Measurements from ENCODE around the gene ATAT1. TPM values are rescaled to one million over a fixed set of nuclear protein-coding genes. Genes with fewer than 3 reads are reported as not detected.

Gene ATAT1
- total and polyA plus RNA-seq, 2 of the 13 experiments (the other 11 are each of a cell fraction or from before 2014, with no cell fraction given), result 9.2 to 23.6 TPM

DNA sequence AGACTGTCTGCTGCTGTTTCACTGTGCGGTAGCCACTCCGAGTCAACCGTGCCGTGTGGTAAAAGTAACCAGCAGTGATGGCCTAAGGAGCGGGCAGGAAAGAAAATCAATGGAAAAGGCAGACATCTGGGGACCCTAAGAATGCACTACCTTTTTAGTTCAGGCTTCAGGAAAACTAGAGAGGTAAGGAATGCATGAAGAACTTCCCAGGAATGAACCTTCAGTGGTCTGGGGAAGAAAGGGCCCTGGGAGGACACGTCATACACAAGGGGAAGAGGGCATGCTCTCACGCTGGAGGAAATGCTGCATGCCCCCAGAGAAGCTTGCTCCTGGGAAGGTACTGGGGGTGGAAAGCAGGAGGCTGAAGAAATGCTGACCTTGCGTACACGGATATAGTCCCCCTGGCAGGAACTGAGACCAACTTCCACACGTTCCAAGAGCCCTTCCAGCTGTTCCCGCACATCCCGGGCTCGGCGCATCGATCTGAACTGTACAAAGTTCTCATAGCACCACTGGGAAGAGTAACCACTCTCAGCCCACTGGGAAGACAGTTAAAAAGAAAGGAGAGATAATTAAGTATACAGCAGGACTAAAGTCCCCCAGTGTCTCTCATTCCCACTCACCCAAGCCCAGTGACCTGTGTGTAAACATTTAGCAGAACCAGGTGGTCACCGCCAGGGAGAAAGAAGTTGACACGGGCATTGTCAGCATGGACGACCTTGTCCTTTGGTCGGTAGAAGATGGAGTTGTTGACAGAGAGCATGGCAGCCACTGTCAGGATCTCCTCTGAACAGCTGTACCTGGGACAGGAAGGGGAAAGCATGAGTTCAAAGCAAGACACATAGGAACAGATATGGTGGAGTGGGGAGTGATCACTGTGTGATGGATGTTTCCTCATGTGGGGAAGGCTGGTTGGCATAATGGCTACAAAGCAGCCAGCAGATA, 28.4 kb downstream of the ATAT1 start:
- CTCF ChIA-PET (ENCODE audit: low intra/inter-chr PET ratio, low total read pairs), result no interaction called here
- WGBS (ENCODE audit: low lambda C conversion rate), result 47% methylated on average over 17 of the region's 19 CpGs
- H3K4me3 ChIP-seq (replicated peaks in 1 of 3; ENCODE audit: insufficient read depth in 1 of 3, low read depth in 2 of 3, low read length in 3 of 3), result 0 out of 6 replicates have a peak overlapping the region, but pooled peaks of 1 of the 3 experiments have one; percentile 6
- TF ChIP-seq NCOA1 (CRISPR knock-in tag; IDR thresholded peaks at IDR 0.05) (no peak), GPN1 (CRISPR knock-in tag; IDR thresholded peaks at IDR 0.05; ENCODE audit: borderline replicate concordance) (no peak), KLF11 (CRISPR knock-in tag; IDR thresholded peaks at IDR 0.05) (no peak), ZBTB34 (CRISPR knock-in tag; IDR thresholded peaks at IDR 0.05) (peak; percentile 79; the same call in 1 of the 2 replicates), ZNF609 (CRISPR knock-in tag; IDR thresholded peaks at IDR 0.05; ENCODE audit: borderline replicate concordance) (peak; percentile 85; the same call in 1 of the 2 replicates), ZFP37 (CRISPR knock-in tag; IDR thresholded peaks at IDR 0.05; ENCODE audit: borderline replicate concordance) (no peak), PHB2 (IDR thresholded peaks at IDR 0.05; ENCODE audit: partially characterized antibody) (no peak), ZSCAN5A (CRISPR knock-in tag; IDR thresholded peaks at IDR 0.05; ENCODE audit: borderline replicate concordance) (peak; percentile 60; the same call in 1 of the 2 replicates), ZNF773 (CRISPR knock-in tag; IDR thresholded peaks at IDR 0.05; ENCODE audit: borderline replicate concordance) (peak; percentile 70; the same call in 1 of the 2 replicates)
- TF ChIP-seq, protein P1, sequence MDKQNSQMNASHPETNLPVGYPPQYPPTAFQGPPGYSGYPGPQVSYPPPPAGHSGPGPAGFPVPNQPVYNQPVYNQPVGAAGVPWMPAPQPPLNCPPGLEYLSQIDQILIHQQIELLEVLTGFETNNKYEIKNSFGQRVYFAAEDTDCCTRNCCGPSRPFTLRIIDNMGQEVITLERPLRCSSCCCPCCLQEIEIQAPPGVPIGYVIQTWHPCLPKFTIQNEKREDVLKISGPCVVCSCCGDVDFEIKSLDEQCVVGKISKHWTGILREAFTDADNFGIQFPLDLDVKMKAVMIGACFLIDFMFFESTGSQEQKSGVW (CRISPR knock-in tag; IDR thresholded peaks at IDR 0.05; ENCODE audit: borderline replicate concordance), result no peak
- TF ChIP-seq, protein P2, sequence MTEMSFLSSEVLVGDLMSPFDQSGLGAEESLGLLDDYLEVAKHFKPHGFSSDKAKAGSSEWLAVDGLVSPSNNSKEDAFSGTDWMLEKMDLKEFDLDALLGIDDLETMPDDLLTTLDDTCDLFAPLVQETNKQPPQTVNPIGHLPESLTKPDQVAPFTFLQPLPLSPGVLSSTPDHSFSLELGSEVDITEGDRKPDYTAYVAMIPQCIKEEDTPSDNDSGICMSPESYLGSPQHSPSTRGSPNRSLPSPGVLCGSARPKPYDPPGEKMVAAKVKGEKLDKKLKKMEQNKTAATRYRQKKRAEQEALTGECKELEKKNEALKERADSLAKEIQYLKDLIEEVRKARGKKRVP (CRISPR knock-in tag; IDR thresholded peaks at IDR 0.05), result peak in 1 of 2 experiments; percentile 69; a peak in 2 of 4 replicates

More for the DNA sequence above, 28.4 kb downstream of the ATAT1 start:
- Histone ChIP-seq H3K27ac (ENCODE audit: extremely low read length, insufficient read depth, low read length) (peak overlapping the region; percentile 80), H3K4me2 (ENCODE audit: low read depth, low read length) (peak overlapping the region; percentile 61), H3K79me2 (ENCODE audit: insufficient read depth, low read length) (no peaks in the 10 kb centered on the region), H3K9ac (ENCODE audit: insufficient read depth, low read depth, low read length) (peak overlapping the region; percentile 46), H2AFZ (ENCODE audit: low read length) (no peak overlapping the region), H3K4me1 (ENCODE audit: insufficient read depth, low read length) (peaks cover 53% of the 10 kb centered on the region), H3K36me3 (replicated peaks in 1 of 2; ENCODE audit: control insufficient read depth in 1 of 2, insufficient read depth in 2 of 2, low read length in 2 of 2) (peaks cover 32 to 73% of the 10 kb centered on the region in 2 experiments), H4K20me1 (ENCODE audit: insufficient read depth, low read length) (no peaks in the 10 kb centered on the region), H3K27me3 (ENCODE audit: control insufficient read depth in 1 of 2, insufficient read depth in 2 of 2, low read length in 2 of 2) (no peaks in the 10 kb centered on the region), H3K9me3 (ENCODE audit: low read length) (no peaks in the 10 kb centered on the region)
- ATAC-seq (peak; percentile 89), DNase-seq (ENCODE audit: low spot score) (peak; percentile 92), FAIRE-seq (peak; percentile 89)
- no TSS peak for BruUV-seq (replicated peaks)
- in situ Hi-C loops (cut with HindIII; ENCODE audit: extremely low pct_ligation_motif_present, low pct_unique_long_range_greater_than_20kb), result no loop called here
- POLR2A ChIA-PET, result interaction anchor here (0.8 to 4.8 kb wide), 10 partner anchors 9 to 41 kb away, joined by 3 to 36 read pairs (median 5); partner anchors contain the start of genes ATAT1, C6orf136, DHX16 and MRPS18B
- intact Hi-C loops (cut with micrococcal nuclease; ENCODE audit: unreplicated experiment), result loop anchor here (2.0 to 5.0 kb wide), 2 partner anchors 18 to 38 kb away; partner anchors contain the start of genes DHX16, MRPS18B and PPP1R10
